Fibroblast of mammary gland (primary cell): ENCODE results near the gene SIMC1.
"Not testable (repeated sequence)": the region's sequence is repeated elsewhere in the genome, so short reads cannot be mapped to it uniquely, and the experiment has no call there.

Source experiments
- DNase-seq: peaks from one replicate; pipeline ENCODE4 v3.0.0-alpha.2; 2010; ENCODE audit warnings: low read depth
- H3K4me3 ChIP-seq: 2 replicates; pipeline ENCODE4 v1.5.1; 2011; ENCODE audit warnings: low read depth, mild to moderate bottlenecking, low read length, moderate library complexity; ENCODE audit not compliant: control insufficient read depth
- TF ChIP-seq, protein P1 (sequence below): conservative IDR thresholded peaks from 2 replicates; pipeline ENCODE4 v1.5.1; 2011; ENCODE audit warnings: low read depth, low read length, inconsistent platforms; ENCODE audit not compliant: control insufficient read depth, insufficient read depth

SIMC1 gene

DNA sequence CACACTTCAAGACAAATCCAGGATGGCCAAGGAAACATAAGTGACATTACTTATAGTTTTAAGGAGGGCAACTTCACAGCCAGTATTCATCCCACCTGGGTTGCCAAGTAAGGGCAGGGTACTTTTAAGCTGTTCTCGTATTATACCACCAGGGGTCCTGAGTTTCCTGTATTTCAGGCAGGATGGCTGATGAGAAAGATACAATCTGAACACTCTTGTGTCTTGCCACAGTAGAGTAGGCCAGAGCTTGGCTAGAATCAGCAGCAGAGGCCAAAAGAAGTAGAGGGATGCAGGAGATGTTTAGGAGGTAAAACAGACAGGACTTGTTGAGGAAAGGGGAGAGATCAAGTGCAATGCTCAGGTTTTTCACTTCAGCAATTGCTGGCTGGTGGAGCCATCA, 3.1 kb upstream of the SIMC1 start:
- DNase-seq, result peak; percentile 43
- TF ChIP-seq, protein P1, sequence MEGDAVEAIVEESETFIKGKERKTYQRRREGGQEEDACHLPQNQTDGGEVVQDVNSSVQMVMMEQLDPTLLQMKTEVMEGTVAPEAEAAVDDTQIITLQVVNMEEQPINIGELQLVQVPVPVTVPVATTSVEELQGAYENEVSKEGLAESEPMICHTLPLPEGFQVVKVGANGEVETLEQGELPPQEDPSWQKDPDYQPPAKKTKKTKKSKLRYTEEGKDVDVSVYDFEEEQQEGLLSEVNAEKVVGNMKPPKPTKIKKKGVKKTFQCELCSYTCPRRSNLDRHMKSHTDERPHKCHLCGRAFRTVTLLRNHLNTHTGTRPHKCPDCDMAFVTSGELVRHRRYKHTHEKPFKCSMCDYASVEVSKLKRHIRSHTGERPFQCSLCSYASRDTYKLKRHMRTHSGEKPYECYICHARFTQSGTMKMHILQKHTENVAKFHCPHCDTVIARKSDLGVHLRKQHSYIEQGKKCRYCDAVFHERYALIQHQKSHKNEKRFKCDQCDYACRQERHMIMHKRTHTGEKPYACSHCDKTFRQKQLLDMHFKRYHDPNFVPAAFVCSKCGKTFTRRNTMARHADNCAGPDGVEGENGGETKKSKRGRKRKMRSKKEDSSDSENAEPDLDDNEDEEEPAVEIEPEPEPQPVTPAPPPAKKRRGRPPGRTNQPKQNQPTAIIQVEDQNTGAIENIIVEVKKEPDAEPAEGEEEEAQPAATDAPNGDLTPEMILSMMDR, result peak; percentile 28
- H3K4me3 ChIP-seq, result not testable (repeated sequence)

DNA sequence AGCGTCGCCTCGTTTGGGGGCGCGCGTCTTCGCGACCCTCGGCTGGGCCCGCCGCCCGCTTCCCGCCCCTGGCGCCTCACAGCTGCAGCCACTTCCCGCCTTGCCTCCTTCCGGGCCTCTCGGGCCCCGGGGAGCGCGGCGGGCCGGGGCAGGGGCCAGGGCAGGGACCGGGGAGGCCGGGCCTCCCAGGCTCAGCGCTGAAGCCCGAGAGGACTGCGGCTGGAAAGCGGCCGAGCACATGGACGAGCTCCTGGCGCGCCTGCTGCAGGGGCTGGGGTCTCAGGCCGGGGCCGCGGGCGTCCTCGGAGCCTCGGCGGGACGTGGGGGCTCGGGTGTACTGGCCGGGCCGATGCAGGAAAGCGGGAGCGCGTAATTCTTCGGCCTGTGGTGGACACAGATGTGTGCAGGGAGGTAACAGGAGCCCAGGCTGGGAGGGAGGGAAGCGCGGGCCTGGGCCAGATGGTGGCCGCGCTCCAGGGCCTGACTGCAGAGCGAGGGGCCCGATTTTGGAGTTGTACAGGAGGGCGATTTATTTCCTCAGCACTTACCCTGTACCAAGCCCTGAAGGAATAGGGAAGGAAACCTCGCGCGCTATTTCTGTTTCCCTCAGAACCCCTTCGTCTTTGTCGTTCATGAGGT, 540 bp downstream of the SIMC1 start:
- not testable (repeated sequence) for DNase-seq, H3K4me3 ChIP-seq

DNA sequence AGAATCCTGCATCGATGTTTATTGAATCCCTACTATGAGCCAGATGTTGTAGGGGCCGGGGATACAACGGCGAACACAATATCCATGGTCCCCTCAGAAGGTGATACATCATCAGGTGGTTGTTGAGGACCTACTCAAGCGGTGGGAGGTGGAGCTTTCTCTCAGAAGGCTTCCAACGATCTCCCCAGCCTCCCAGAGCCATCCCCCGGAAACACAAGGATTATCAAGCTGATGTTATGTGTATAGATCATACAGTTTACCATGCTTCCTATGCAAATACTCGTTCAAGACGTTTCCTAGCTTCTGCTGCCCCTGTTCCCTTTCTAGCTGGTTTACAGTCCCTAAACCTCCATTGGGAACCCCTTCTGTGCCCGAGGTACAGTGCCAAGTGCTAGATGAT, 1.1 kb downstream of the SIMC1 start:
- not testable (repeated sequence) for DNase-seq, H3K4me3 ChIP-seq

DNA sequence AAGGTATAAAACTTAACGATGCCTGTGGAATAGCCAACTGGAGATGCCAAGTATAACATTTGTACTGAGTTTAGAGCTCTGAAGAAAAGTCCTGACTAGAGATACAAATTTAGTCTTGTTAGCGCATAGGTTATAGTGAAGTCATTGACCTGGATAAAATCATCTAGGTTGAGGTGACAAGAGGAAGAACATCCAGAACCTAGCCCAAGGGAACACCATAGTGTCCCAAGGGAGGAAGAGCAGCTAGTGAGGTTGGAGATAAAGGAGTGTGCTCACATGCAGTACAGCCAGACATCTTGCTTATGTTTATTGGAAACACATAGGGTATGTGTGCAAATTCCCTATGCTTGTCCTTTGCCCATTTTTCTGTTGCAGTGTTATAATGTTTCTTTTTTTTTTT, 6.1 kb downstream of the SIMC1 start:
- DNase-seq, H3K4me3 ChIP-seq: not testable (repeated sequence)

DNA sequence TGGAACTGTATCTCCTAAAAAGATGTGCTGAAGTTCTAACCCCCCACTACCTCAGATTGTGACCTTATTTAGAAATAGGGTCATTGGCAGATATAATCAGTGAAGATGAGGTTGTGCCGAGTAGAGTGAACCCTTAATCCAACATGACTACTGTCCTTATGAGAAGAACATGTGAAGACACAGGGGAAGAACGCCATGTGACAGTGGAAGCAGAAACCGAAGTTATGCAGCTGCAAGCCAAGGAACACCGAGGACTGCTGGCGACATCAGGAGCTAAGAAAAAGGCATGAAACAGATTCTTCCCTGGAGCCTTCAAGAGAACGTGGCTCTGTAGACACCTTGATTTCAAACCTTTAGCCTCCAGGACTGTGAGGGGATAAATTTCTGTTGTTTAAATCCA, 6.8 kb downstream of the SIMC1 start:
- not testable (repeated sequence) for H3K4me3 ChIP-seq

DNA sequence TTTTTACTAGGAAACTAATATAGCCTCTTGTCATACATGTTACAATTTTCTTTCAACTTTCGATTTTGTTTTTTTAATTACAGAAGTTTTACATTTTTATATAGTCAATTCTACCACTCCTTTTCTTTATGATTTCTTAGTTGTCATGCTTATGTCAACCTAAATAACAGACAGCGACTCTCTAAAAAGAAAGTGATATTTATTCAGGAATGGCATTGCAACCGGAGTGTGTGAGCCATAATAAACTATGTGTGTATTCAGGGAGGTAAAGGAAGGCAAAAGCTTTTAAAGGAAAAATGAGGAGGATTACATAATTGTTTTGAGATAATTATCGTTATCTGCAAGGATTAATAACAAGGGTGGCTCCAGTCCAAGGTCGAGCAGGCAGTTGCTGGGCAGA, 7.3 kb downstream of the SIMC1 start:
- H3K4me3 ChIP-seq, DNase-seq: not testable (repeated sequence)

More for the DNA sequence above, 6.8 kb downstream of the SIMC1 start:
- DNase-seq, result not testable (repeated sequence)

DNA sequence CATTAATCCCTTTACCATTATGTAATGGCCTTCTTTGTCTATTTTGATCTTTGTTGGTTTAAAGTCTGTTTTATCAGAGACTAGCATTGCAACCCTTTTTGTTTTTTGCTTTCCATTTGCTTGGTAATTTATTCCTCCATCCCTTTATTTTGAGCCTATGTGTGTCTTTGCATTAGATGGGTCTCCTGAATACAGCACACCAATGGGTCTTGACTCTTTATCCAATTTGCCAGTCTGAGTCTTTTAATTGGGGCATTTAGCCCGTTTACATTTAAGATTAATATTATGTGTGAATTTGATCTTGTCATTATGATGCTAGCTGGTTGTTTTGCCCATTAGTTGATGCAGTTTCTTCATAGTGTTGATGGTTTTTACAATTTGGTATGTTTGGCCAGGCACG, 12.5 kb downstream of the SIMC1 start:
- not testable (repeated sequence) for DNase-seq, H3K4me3 ChIP-seq

DNA sequence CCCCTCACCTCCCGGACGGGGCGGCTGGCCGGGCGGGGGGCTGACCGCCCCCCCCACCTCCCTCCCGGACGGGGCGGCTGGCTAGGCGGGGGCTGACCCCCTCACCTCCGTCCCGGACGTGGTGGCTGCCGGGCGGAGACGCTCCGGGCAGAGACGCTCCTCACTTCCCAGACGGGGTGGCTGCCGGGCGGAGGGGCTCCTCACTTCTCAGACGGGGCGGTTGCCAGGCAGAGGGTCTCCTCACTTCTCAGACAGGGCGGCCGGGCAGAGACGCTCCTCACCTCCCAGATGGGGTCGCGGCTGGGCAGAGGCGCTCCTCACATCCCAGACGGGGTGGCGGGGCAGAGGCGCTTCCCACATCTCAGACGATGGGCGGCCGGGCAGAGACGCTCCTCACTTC, 13.9 kb downstream of the SIMC1 start:
- DNase-seq, H3K4me3 ChIP-seq: not testable (repeated sequence)

DNA sequence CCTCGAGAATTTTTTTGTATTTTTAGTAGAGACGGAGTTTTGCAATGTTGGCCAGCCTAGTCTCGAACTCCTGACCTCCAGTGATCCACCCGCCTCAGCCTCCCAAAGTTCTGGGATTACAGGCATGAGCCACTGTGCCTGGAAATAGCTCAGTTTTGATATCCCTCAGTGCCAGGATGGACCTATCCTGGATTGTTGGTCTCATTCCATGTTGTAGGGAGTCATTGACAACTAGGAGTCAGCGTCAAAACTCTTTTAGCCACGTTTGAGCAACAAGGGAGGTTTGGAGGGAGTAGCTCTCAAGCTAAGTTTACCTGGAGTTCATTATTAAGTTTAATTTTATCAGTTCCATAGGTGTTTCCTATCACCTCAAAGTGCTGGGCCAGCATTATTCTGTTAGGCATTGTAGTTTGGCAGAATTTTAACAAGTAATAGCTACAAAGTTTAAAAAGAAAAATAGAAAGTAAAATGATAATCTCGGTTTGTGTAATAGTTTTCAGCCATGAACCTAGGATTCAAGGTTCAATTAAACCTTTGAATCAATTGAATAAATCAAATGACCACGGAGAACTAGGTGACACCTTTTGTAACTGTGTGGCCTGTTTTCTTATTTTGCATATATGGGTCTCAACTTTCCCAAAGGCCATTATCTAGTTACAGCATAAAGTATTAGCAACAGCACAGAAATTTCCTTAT, 15.3 kb downstream of the SIMC1 start:
- DNase-seq, H3K4me3 ChIP-seq: not testable (repeated sequence)

DNA sequence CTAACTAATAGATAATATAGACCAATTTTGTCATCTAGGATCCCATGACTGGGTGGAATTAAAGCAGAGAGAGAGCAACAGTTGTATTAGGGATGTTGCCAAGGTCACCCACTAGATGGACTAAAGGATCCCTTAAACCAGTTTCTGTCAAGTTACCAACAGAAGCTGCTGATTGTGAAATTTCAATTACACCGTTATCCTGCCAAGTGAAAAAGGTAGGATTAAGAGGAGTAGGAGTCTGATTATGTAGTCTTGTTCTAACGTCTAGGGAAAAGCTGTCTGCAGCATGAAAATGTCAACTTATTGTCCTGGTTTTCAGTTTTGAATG, 15.8 kb downstream of the SIMC1 start:
- DNase-seq, result peak; percentile 6
- H3K4me3 ChIP-seq, result not testable (repeated sequence)

DNA sequence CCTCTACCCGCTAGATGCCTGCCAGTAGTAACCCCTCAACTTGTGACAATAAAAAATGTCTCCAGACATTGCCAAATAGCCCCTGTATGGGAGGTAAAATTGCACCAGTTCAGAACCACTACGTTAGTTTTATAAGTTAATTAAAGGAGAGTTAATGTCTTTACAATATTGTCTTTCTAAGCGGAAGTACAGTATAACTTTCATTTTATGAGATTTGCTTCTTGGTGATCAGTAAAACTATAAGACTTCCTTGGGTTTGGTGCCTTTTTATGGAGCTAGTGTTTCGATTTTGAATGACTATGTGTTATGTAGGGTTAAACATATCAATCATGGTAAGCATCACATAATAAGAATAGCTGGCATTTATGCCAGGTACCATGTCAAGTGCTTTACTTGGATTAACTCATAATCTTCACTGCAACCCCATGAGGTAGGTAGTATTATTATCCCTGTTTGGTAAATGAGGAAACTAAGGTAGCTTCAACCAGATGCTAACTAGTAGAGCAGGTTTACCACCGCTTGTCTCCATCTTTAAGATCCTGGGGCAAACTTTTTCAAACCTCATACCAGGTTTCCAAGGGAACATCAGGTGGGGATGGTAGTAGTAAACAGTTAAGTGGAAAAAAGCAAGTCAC, 19.8 kb downstream of the SIMC1 start:
- not testable (repeated sequence) for H3K4me3 ChIP-seq, DNase-seq

DNA sequence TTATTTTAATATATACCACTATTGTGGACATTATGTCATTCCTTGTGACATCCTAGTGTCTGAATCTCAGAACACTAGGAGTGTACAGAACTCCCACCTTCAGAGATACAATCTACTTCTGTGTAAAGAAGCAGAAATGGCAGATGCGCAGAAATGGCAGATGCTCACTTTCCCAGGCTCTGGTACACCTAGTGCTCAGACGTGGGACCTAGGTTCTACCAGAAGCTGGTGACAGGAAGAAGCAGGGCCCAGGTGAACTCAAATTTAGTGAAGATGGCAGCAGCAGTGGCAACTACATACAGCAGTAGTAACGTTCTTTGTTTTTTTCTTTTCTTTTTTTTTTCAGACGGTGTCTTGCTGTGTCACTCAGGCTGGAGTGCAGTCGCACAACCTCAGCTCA, 22.5 kb downstream of the SIMC1 start:
- H3K4me3 ChIP-seq, DNase-seq: not testable (repeated sequence)

DNA sequence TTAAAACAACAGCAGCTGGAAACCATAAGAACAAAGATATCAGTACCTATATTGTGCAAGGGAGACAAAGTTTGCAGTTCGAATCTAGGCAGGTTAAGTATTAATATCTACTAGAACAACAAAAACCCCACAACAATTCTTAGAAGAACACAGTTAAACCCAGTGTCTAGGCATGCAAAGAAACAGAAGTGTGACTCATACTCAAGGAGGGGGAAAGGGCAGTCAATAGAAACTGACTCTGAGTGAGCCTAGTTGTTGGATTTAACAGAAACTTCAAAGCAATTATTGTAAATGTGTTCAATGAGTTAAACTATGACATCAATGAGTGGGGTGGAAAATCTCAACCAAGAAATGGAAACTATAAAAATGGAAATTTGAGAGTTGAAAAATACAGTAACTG, 28.2 kb downstream of the SIMC1 start:
- not testable (repeated sequence) for DNase-seq, H3K4me3 ChIP-seq

DNA sequence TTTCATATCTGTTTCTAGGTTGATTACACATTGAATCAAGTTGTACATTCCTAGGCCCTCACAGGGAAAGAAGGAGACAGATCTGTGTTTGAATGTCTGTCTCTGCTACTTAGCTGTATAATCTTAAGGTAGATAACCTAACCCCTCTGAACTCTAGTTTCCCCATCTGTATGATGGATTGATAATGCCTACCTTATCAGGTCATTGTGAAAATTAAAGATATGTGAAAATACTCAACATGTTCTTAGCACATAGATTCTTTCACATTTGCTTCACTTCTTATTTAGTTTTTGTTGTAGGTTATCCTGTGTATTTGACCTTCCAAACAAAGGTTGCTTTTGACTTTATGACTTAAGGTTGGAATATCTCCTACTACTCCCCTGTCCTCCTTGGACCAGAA, 50.8 kb downstream of the SIMC1 start:
- not testable (repeated sequence) for H3K4me3 ChIP-seq, DNase-seq

DNA sequence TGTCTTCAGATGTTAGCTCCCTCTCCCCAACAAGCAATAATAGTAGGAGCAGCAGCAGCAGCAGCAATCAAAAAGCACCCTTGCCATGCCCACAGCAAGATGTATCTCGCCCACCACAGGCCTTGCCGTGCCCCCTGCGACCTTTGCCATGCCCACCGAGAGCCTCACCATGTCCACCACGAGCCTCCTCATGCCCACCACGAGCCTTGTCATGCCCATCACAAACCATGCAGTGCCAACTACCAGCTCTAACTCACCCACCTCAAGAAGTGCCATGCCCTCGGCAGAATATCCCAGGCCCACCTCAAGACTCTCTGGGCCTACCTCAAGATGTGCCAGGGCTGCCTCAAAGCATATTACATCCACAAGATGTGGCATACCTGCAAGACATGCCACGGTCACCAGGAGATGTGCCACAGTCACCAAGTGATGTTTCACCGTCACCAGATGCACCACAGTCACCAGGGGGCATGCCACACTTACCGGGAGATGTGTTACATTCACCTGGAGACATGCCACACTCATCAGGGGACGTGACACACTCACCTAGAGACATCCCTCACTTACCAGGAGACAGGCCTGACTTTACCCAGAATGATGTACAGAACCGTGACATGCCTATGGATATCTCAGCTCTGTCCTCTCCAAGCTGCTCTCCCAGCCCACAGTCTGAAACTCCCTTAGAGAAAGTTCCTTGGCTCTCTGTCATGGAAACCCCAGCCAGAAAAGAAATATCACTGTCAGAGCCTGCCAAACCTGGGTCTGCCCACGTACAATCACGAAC, 52.0 kb downstream of the SIMC1 start:
- H3K4me3 ChIP-seq, DNase-seq: not testable (repeated sequence)

DNA sequence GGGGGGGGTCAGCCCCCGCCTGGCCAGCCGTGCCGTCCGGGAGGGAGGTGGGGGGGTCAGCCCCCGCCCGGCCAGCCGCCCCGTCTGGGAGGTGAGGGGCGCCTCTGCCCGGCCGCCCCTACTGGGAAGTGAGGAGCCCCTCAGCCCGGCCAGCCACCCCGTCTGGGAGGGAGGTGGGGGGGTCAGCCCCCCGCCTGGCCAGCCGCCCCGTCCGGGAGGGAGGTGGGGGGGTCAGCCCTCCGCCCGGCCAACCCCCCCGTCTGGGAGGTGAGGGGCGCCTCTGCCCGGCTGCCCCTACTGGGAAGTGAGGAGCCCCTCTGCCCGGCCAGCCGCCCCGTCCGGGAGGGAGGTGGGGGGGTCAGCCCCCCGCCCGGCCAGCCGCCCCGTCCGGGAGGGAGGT, 67.1 kb downstream of the SIMC1 start:
- not testable (repeated sequence) for DNase-seq, H3K4me3 ChIP-seq
